ENCODE measurements around the gene PPIP5K2.

PPIP5K2 gene

DNA sequence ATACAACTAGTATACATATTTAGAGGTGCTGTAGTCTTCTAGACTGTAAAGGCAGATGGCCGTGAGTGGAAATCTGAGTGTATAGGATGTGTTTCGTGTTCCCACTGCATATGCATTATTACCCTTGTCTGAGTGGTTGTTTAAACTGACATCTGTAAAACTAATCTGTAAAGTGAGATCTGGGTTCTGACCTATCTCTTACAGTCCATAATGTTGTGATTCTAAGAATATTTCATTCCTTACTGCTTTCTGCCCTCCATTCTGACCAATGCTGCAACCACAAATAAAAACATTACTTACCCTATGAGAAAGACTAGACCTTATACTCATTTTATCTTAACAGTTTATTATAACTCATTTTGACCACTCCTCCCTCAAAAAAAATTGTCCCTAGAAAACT, 90.9 kb downstream of the PPIP5K2 start:
- Histone ChIP-seq H3K14ac (ENCODE audit: low read length) (no peak overlapping the region), H3K36me3 (replicated peaks in 1 of 2; ENCODE audit: control insufficient read depth in 2 of 2, insufficient read depth in 2 of 2, low read length in 2 of 2) (peaks cover 0 to 13% of the 10 kb centered on the region in 2 donors), H3K4me1 (ENCODE audit: control insufficient read depth in 2 of 2, insufficient read depth in 1 of 2, low read depth in 1 of 2, low read length in 2 of 2) (no peaks in the 10 kb centered on the region), H3K23ac (ENCODE audit: low read depth, low read length, poor library complexity) (no peak overlapping the region), H4K8ac (ENCODE audit: low read depth, low read length) (no peak overlapping the region), H3K4me3 (ENCODE audit: low read length in 2 of 2) (no peak overlapping the region), H2AK5ac (ENCODE audit: low read depth, low read length) (no peak overlapping the region), H3K4ac (ENCODE audit: low read length) (no peak overlapping the region), H2BK120ac (ENCODE audit: low read depth, low read length) (no peak overlapping the region), H2BK15ac (ENCODE audit: low read length) (no peak overlapping the region), H3K4me2 (ENCODE audit: insufficient read depth, low read length, poor library complexity, severe bottlenecking) (no peak overlapping the region), H4K91ac (ENCODE audit: low read depth, low read length, poor library complexity) (no peak overlapping the region), H3K9me3 (replicated peaks in 1 of 2; ENCODE audit: control insufficient read depth in 2 of 2, insufficient read depth in 1 of 2, low read depth in 1 of 2, low read length in 2 of 2) (no peaks in the 10 kb centered on the region), H3K18ac (ENCODE audit: low read length) (no peak overlapping the region), H2BK12ac (ENCODE audit: low read length) (no peak overlapping the region), H3K27ac (replicated peaks; ENCODE audit: low read length) (no peak overlapping the region), H3K27me3 (ENCODE audit: control insufficient read depth in 3 of 3, insufficient read depth in 3 of 3, low read depth in 1 of 3, low read length in 3 of 3) (no peaks in the 10 kb centered on the region), H3K79me1 (ENCODE audit: low read depth, low read length) (no peaks in the 10 kb centered on the region), H2BK5ac (ENCODE audit: low read length) (no peak overlapping the region), H3K9ac (ENCODE audit: low read depth, low read length, poor library complexity) (no peak overlapping the region), H2AFZ (ENCODE audit: low read length) (no peak overlapping the region)
- WGBS, 2 donors (ENCODE audit: extremely low coverage in 2 of 2, insufficient read length in 2 of 2, insufficient replicate concordance in 1 of 2) = no CpG with 5 or more reads among the region's 2 CpGs
- DNase-seq (ENCODE audit: low spot score) = no peak

DNA sequence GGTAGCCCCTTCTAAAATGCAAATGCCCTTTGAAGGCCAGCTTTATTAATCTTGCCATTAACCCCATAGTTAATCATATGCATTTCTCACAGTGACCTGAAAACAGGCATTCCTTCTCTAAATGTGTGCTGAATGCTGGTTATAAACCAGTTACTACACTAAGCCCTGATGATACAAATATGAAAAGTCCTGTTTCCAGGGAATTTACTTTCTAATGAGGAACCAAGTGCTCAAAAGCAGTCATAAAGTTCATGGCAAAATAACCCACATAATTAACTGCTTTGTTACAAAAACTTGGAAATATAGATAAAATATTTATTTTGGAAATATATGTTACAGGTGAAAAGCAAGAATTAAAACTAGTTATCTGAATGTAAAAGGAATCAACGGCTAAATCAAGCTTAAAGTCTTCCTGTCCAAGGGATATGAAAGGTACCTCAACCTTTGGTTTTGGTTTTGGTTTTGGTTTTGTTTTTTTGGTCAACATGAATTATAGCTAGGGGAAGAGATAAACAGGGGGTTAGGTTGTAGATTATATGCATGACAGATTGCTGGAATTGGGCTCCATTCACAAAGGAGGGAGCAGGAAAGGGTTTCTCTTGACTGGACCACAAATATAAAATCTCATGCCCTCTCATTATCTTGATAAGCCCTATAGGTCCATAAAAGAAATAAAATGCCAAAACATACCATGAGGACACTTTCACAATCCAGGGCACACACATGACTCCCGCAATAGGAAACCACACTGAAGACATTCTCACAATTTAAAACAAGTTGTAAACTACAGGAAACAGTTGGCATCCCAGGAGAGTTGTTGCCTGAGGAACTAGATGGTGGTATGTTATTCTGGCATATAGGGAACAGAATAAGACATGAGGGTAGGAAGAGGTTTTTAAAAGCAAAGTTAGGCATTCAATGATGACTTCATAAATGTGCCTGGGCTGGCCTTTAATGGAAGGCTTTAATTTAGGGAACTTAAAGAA, 91.8 kb downstream of the PPIP5K2 start:
- H2BK12ac ChIP-seq (ENCODE audit: low read length) = no peak overlapping the region
- no peaks in the 10 kb centered on the region for H3K9me3 ChIP-seq (replicated peaks in 1 of 2; ENCODE audit: control insufficient read depth in 2 of 2, insufficient read depth in 1 of 2, low read depth in 1 of 2, low read length in 2 of 2)
- no peak overlapping the region for H4K91ac ChIP-seq (ENCODE audit: low read depth, low read length, poor library complexity)
- no peak overlapping the region for H3K27ac ChIP-seq (replicated peaks; ENCODE audit: low read length)
- no peak overlapping the region for H2BK5ac ChIP-seq (ENCODE audit: low read length)
- no peaks in the 10 kb centered on the region for H3K4me1 ChIP-seq (ENCODE audit: control insufficient read depth in 2 of 2, insufficient read depth in 1 of 2, low read depth in 1 of 2, low read length in 2 of 2)
- no peak for DNase-seq (ENCODE audit: low spot score)
- no peak overlapping the region for H3K9ac ChIP-seq (ENCODE audit: low read depth, low read length, poor library complexity)
- no peak overlapping the region for H4K8ac ChIP-seq (ENCODE audit: low read depth, low read length)
- H2AK5ac ChIP-seq (ENCODE audit: low read depth, low read length) = no peak overlapping the region
- H3K79me1 ChIP-seq (ENCODE audit: low read depth, low read length) = no peaks in the 10 kb centered on the region
- H3K4me2 ChIP-seq (ENCODE audit: insufficient read depth, low read length, poor library complexity, severe bottlenecking) = no peak overlapping the region
- H3K4ac ChIP-seq (ENCODE audit: low read length) = no peak overlapping the region
- no peak overlapping the region for H3K14ac ChIP-seq (ENCODE audit: low read length)
- H2AFZ ChIP-seq (ENCODE audit: low read length) = no peak overlapping the region
- no peak overlapping the region for H3K18ac ChIP-seq (ENCODE audit: low read length)
- H2BK15ac ChIP-seq (ENCODE audit: low read length) = no peak overlapping the region
- no peaks in the 10 kb centered on the region for H3K27me3 ChIP-seq (ENCODE audit: control insufficient read depth in 3 of 3, insufficient read depth in 3 of 3, low read depth in 1 of 3, low read length in 3 of 3)
- H3K23ac ChIP-seq (ENCODE audit: low read depth, low read length, poor library complexity) = no peak overlapping the region
- H2BK120ac ChIP-seq (ENCODE audit: low read depth, low read length) = no peak overlapping the region
- no CpG with 5 or more reads among the region's 2 CpGs for WGBS, 2 donors (ENCODE audit: extremely low coverage in 2 of 2, insufficient read length in 2 of 2, insufficient replicate concordance in 1 of 2)
- peaks cover 0 to 5% of the 10 kb centered on the region in 2 donors for H3K36me3 ChIP-seq (replicated peaks in 1 of 2; ENCODE audit: control insufficient read depth in 2 of 2, insufficient read depth in 2 of 2, low read length in 2 of 2)
- no peak overlapping the region for H3K4me3 ChIP-seq (ENCODE audit: low read length in 2 of 2)

DNA sequence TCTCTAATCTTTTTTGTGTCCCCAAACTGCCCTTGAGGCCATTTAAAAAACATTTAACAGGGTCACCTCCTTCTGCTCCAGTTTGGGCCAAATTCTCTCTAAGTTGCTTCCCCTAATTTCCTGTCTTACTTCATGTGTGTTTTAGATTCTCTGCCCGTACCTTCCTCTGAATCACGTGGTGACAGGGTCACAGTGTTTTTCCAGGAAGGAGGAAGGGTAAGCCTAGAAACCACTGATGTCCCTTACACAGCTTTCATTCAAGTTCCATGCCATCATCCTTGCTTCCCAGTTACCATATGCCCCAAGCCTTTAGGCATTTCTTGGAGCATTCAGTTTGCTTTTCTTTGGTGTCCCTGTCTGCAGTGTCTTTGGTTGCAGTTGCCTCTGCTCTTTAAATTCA, 96.0 kb downstream of the PPIP5K2 start:
- no CpG with 5 or more reads among the region's 2 CpGs for WGBS, 2 donors (ENCODE audit: extremely low coverage in 2 of 2, insufficient read length in 2 of 2, insufficient replicate concordance in 1 of 2)
- no peak for DNase-seq (ENCODE audit: low spot score)

DNA sequence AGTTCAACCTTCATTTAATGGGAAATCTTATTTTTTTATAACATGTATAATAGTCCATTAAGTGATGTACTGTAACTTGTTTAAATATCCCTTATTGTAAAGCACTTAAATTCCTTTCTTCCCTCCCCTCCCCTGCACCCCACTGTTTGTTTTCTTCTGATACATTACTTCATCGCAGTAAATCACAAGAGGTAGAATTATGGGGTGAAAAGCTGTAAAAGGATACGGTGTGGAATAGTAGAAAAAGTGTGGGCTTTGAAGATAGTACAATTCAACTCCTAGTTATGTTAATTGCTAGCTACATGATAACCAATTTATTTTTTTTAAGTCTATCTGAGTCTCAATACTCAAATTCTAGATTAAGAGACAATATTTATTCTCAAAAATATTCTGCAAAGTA, 96.6 kb downstream of the PPIP5K2 start:
- H2BK5ac ChIP-seq (ENCODE audit: low read length) = no peak overlapping the region
- H3K4me3 ChIP-seq (ENCODE audit: low read length in 2 of 2) = no peak overlapping the region
- no peak for DNase-seq (ENCODE audit: low spot score)
- no peak overlapping the region for H2BK12ac ChIP-seq (ENCODE audit: low read length)
- no peaks in the 10 kb centered on the region for H3K4me1 ChIP-seq (ENCODE audit: control insufficient read depth in 2 of 2, insufficient read depth in 1 of 2, low read depth in 1 of 2, low read length in 2 of 2)
- no CpG with 5 or more reads among the region's 2 CpGs for WGBS, 2 donors (ENCODE audit: extremely low coverage in 2 of 2, insufficient read length in 2 of 2, insufficient replicate concordance in 1 of 2)
- no peak overlapping the region for H3K27ac ChIP-seq (replicated peaks; ENCODE audit: low read length)
- H2BK120ac ChIP-seq (ENCODE audit: low read depth, low read length) = no peak overlapping the region
- H4K8ac ChIP-seq (ENCODE audit: low read depth, low read length) = no peak overlapping the region
- H3K36me3 ChIP-seq (replicated peaks in 1 of 2; ENCODE audit: control insufficient read depth in 2 of 2, insufficient read depth in 2 of 2, low read length in 2 of 2) = no peaks in the 10 kb centered on the region
- H2AK5ac ChIP-seq (ENCODE audit: low read depth, low read length) = no peak overlapping the region
- H3K23ac ChIP-seq (ENCODE audit: low read depth, low read length, poor library complexity) = no peak overlapping the region
- H4K91ac ChIP-seq (ENCODE audit: low read depth, low read length, poor library complexity) = no peak overlapping the region
- no peak overlapping the region for H2AFZ ChIP-seq (ENCODE audit: low read length)
- no peak overlapping the region for H3K14ac ChIP-seq (ENCODE audit: low read length)
- no peak overlapping the region for H3K4ac ChIP-seq (ENCODE audit: low read length)
- H3K4me2 ChIP-seq (ENCODE audit: insufficient read depth, low read length, poor library complexity, severe bottlenecking) = no peak overlapping the region
- no peaks in the 10 kb centered on the region for H3K79me1 ChIP-seq (ENCODE audit: low read depth, low read length)
- H3K18ac ChIP-seq (ENCODE audit: low read length) = no peak overlapping the region
- H2BK15ac ChIP-seq (ENCODE audit: low read length) = no peak overlapping the region
- H3K9ac ChIP-seq (ENCODE audit: low read depth, low read length, poor library complexity) = no peak overlapping the region
- H3K27me3 ChIP-seq (ENCODE audit: control insufficient read depth in 3 of 3, insufficient read depth in 3 of 3, low read depth in 1 of 3, low read length in 3 of 3) = no peaks in the 10 kb centered on the region
- no peaks in the 10 kb centered on the region for H3K9me3 ChIP-seq (replicated peaks in 1 of 2; ENCODE audit: control insufficient read depth in 2 of 2, insufficient read depth in 1 of 2, low read depth in 1 of 2, low read length in 2 of 2)

More for the DNA sequence above, 96.0 kb downstream of the PPIP5K2 start:
- Histone ChIP-seq H3K27me3 (ENCODE audit: control insufficient read depth in 3 of 3, insufficient read depth in 3 of 3, low read depth in 1 of 3, low read length in 3 of 3) (no peaks in the 10 kb centered on the region), H3K23ac (ENCODE audit: low read depth, low read length, poor library complexity) (no peak overlapping the region), H4K8ac (ENCODE audit: low read depth, low read length) (no peak overlapping the region), H2BK12ac (ENCODE audit: low read length) (no peak overlapping the region), H3K9me3 (replicated peaks in 1 of 2; ENCODE audit: control insufficient read depth in 2 of 2, insufficient read depth in 1 of 2, low read depth in 1 of 2, low read length in 2 of 2) (no peaks in the 10 kb centered on the region), H4K91ac (ENCODE audit: low read depth, low read length, poor library complexity) (no peak overlapping the region), H2BK120ac (ENCODE audit: low read depth, low read length) (no peak overlapping the region), H3K18ac (ENCODE audit: low read length) (no peak overlapping the region), H2BK5ac (ENCODE audit: low read length) (no peak overlapping the region), H3K4ac (ENCODE audit: low read length) (no peak overlapping the region), H3K14ac (ENCODE audit: low read length) (no peak overlapping the region), H2BK15ac (ENCODE audit: low read length) (no peak overlapping the region), H2AFZ (ENCODE audit: low read length) (no peak overlapping the region), H2AK5ac (ENCODE audit: low read depth, low read length) (no peak overlapping the region), H3K27ac (replicated peaks; ENCODE audit: low read length) (no peak overlapping the region), H3K79me1 (ENCODE audit: low read depth, low read length) (no peaks in the 10 kb centered on the region), H3K4me1 (ENCODE audit: control insufficient read depth in 2 of 2, insufficient read depth in 1 of 2, low read depth in 1 of 2, low read length in 2 of 2) (no peaks in the 10 kb centered on the region), H3K4me3 (ENCODE audit: low read length in 2 of 2) (no peak overlapping the region), H3K9ac (ENCODE audit: low read depth, low read length, poor library complexity) (no peak overlapping the region), H3K4me2 (ENCODE audit: insufficient read depth, low read length, poor library complexity, severe bottlenecking) (no peak overlapping the region), H3K36me3 (replicated peaks in 1 of 2; ENCODE audit: control insufficient read depth in 2 of 2, insufficient read depth in 2 of 2, low read length in 2 of 2) (no peaks in the 10 kb centered on the region)

All from neuronal stem cell (in vitro differentiated cells).